Medulla oblongata (tissue), 1 donor: ENCODE data around the gene TECTA.
"Not testable (repeated sequence)": the region's sequence is repeated elsewhere in the genome, so short reads cannot be mapped to it uniquely, and the experiment has no call there.

ENCODE experiments used
- DNase-seq: peaks from one replicate; pipeline ENCODE4 v3.0.0-alpha.2; 2015; ENCODE audit errors: extremely low spot score

Gene TECTA

GRCh38 chr11:121177629-121178028 lies 76.6 kb downstream of the TECTA start:
- DNase-seq: not testable (repeated sequence)

DNA sequence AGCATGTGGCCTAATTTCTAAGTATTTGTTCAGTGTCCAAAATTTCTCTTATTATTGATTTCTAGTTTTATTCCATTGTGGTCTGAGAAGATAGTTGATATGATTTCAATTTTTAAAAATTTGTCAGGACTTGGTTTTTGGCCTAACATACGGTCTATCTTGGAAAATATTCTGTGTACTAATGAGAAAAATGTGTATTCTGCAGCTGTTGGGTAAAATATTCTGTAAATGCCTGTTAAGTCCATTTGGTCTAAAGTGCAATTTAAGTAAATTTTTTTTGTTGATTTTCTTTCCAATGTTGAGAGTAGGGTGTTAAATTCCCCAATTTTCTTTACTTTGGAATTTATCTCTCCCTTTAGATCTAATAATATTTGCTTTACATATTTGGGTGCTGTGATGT lies 78.3 kb downstream of the TECTA start:
- DNase-seq: no peak

DNA sequence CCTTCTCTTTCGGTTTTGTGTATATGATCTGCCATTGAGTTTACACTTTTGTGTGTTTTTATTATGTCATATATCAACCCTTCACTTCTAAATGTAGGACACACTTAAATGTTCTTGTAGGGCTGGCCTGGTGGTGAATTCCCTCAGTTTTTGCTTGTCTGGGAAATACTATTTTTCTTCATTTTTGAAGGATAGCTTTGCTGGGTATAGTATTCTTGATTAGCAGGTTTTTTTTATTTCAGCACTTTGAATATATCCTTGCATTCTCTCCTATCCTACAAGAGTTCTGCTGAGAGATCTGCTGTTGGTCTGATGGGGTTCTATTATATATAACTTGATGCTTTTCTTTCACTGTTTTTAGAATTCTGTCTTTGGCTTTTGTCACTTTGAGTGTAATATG lies 79.1 kb downstream of the TECTA start:
- no peak for DNase-seq

DNA sequence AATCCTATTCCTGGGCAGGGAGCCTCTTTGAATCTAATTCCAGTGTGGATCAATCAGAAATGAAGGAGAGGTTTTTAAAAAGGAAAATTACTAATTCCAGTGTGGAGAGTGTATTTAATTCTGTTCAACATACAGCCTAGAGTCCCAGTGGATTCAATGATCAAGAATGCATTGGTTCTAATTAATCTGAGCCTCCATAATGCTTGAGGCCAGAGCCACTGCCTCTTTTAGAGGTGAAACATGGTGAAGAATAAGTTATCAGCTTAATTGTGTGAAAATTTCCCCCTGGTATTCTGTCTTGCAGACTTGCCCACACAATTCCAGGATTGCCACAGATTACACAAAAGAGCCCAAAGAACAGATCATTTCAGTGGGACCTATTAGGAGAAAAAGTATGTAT lies 87.7 kb downstream of the TECTA start:
- DNase-seq: no peak

DNA sequence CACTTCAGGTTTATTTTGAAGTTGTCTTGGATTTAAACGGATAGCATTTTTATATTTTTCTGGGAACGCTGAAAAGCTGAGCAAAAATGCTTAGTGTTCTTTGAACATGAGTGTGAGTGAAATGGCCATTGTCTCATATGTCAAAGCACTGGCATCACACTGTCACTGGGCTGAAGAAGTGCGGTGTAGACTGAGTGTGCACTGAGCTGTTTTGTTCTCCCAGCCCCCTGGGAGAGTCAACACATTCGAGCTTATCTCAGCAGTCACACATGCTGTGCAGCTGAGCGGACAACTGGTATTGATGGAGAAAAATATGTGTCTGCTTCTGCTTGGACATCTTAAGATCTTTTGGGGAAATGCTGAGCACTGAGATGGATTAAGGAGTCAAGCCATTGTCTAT lies 90.8 kb downstream of the TECTA start:
- DNase-seq: no peak

DNA sequence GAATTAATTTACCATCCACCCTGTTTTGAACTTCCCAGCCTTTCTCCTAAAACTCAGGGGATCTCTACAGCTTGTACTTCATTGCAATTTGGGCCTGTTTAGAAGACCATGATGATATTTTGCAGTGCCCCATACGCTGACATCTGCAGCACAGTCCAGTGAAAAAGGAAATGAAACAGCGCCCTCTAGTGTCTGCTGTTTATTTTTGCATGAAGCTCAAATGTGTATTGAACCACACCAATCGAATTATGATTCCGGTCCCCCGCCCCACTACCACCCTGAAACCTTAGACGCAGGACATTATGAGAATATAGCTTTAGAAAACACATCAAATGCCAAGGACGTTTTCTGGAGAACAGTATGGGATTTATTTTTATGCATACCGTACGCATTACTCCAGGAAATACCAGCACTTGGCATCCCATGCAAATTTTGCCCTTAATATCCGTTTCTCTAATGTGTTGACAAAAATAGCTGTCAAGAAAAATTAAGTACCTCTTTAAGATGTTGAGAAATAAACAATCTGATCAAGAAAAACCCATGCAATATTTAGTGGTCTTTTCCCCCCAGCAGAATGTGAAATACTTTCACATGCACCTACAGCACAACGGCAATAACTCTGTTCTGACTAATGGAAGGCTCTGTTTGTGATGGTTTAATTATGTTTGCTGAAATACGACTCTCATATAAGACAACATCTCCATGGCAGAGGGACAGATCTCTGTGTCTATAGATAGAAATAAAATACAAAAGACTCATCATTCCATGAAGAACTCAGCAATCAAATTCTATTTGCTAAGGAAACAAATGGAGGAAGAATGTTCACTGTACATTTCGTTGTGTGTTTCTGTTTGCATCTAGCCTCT lies 93.9 kb downstream of the TECTA start:
- peak; percentile 88 for DNase-seq

GRCh38 chr11:121198491-121198890 lies 97.4 kb downstream of the TECTA start:
- no peak for DNase-seq

- DNase-seq: no peak
These were observed 98.5 kb downstream of the TECTA start for GRCh38 chr11:121199516-121199915.

DNA sequence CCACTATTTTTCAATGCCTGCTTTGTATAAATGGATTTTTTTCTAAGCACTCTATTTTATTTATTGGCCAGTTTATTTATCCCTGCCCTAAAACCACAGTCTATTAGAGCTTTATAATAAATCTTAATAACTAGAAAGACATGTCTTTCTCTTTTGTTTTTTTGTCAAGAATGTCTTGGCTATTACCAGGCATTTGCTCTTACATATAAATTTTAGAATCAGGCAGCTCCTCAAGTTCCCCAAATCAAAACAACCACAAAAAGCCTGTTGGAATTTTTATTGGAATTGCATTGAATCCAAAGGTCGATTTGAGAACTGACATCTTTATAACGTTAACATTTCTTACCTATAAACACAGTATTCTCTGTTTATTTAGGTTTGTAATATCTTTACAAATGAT lies 105.8 kb downstream of the TECTA start:
- DNase-seq: no peak

- DNase-seq: no peak
These were observed 106.6 kb downstream of the TECTA start for GRCh38 chr11:121207485-121208115.

DNA sequence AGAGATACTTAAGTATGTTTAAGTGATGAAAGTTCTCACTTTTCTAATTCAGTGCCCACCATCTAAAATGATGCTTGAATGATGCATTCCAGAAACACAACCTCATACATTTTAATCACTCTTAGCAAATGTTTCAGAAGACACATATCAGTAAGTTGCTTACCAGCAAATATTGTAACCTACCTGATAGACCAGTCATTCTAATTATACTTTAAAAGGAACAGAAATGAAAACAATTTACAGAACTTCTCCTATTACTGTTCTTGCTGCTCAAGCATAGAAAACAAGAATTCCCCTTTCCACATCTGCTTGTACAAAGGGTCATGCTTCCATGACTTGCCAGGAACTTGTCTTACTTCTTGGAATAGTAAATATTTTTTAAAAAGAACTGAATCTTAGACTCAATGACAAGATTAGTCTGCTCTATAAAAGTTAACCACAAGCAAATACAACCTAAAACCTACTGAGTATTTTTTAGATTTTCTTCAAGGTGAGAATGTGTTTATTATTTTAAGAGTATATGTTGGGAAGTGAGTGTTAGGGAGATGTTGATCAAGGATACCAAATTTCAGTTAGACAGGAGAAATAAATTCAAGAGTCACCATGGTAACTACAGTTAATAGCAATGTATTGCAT lies 109.5 kb downstream of the TECTA start:
- no peak for DNase-seq

- no peak for DNase-seq
These were observed 110.6 kb downstream of the TECTA start for GRCh38 chr11:121211626-121212025.

DNA sequence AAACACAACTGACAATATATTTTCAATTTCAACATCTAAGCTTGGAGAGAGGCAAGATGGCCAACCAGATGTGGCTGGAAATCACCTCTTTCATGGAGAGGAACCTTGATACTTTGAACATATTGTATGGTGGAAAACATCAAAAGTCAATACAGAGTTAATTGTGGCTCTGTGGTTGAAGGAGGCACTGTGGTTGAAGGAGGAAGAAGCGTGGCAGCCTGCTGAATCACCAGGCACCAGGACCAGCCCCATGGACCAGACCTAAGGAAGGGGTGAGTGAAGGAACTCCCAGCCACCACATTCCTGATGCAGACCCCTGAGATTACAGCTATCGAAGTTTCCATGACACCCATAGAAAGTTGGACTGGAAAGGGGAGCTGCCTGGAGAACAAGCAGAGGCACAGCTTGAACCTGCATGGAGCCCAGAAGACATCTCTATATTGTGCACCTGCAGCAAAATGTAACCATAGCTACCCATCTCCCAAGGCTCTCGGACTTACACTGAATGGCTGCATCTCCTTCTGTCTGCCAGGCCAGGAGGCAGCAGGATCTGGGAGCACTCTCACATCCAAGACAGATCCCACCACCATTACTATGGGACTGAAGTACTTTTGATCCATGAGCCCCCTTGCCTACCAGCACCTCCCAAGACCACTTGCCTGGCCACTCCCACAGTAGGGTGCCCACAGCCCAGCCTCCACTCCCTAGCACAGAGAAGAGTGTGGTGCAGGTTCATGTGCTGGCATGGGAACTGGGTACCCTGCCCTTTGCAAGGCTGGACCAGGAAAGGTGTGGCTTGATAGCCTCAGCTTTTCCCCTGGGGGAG lies 111.7 kb downstream of the TECTA start:
- no peak for DNase-seq

DNA sequence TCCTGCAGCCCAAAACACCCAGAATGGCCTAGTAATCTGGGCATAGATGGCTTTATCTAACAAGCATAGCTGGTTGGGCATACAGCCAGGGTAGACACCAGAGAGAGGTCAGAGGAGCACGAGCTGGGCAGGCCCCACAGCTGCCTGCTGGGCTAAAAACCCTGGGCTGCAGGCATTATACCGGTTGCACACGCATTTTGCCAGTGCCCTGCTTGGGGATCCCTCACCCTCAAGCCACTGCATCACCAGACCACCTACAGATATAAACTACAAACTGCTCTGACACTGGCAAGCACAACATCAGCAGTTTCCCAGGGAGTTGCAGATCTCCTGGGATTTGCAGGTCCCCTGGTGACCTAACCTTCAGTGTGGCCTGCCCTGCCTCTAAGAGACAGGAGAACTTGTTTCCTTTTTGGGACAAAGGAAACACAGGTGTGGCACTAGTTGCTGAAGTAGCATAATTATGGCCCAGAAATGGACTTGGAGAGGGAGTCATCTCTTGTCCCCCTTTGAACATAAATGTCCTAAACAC lies 112.4 kb downstream of the TECTA start:
- DNase-seq: no peak

DNA sequence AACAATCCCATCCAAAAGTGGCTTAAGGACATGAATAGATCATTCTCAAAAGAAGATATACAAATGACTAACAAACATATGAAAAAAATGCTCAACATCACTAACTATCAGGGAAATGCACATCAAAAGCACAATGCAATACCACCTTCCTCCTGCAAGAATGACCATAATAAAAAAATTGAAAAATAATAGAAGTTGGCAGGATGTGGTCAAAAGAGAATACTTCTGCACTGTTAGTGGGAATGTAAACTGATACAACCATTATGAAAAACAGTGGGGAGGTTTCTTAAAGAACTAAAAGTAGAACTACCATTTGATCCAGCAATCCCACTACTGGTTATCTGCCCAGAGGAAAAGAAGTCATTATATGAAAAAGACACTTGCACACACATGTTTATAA lies 113.8 kb downstream of the TECTA start:
- no peak for DNase-seq

DNA sequence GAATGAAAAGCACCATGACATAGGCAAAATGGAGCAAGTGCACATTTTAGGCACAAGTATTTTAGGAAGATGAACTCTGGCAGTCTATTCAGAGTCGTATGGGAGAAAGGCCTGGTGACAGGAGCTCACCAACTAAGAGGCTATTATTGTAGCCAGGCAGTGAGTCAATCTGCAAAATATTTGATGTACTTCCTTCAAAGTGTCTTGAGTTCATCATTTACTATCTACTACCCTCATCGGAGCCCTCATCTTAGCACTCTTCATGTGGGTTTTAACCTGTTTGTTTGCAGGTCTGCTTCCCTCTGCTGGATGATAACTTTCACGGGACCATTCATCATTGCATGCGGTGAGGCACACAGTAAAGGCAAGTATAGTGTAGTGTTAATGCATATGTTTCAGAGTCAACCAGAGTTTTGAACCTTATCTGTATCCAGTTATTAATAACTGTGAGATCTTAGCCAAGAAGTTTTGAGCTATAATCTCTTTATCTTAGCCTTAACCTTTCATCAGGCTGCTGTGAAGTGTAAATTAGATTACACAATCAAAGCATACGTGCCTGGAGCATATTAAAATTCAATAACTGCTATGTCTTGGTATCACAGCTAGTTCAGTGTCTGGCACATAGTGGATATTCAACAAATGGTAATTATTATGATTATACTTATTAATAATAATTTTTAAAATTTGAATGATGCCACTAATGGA lies 120.6 kb downstream of the TECTA start:
- DNase-seq: no peak

DNA sequence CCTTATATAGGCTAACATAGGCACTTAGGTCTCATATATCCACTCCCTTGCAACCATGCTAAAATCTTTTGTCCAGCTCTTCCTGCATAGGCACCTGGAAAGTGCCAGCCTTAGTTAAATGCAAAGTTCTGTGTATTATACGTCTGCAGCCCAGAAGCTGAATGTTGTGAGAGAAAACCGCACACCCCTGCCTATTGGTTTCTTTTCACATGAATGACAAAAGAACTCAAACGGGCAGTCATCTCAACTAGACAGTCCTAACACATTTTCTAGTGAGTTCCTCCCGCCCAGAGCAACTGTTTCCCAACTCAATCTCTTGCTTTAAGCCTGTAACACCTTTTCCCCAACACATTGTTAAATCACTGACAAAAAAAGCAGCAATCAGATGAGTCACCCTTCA lies 122.1 kb downstream of the TECTA start:
- no peak for DNase-seq

DNA sequence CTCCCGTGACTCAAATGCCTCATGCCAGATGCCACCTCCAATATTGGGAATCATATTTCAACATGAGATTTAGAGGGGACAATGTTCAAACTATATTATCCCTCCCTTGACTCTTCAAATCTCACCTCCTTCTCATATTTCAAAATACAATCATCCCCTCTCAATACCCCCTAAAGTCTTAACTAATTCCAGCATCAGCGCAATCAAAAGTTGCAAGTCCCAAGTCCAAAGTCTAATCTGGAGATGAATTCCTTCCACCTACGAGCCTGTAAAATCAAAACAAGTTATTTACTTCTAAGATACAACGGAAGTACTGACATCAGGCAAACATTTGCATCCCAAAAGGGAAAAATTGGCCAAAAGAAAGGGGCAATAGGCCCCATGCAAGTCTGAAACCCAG lies 124.3 kb downstream of the TECTA start:
- DNase-seq: no peak

GRCh38 chr11:121226415-121227263 lies 125.6 kb downstream of the TECTA start:
- DNase-seq: no peak

GRCh38 chr11:121228851-121229250 lies 127.8 kb downstream of the TECTA start:
- no peak for DNase-seq
